GM19372 (cell line): ENCODE data around the gene EMC7.

ENCODE experiments used
- ATAC-seq: cut with Tn5 transposase; IDR thresholded peaks from one replicate; pipeline ENCODE4 v1.9.1; 2021; ENCODE audit warnings: mild to moderate bottlenecking, low read depth, moderate library complexity; ENCODE audit not compliant: unreplicated experiment

The EMC7 gene

DNA sequence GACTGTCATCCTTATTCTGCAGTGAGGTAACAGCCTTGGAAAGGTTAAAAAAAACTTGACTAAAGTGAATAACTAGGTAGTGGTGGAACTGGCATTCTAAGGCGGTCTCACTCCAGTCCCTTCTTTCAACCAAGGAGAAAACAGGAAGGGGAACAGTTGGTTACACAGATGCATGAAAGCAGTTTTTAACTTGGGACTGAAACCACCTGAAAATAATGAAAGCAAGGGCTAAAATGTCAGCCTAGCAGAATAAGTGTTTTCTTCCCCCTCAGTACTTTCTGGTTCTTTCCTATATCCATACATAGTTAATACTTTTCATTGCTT, 61.9 kb downstream of the EMC7 start:
- no peak for ATAC-seq

DNA sequence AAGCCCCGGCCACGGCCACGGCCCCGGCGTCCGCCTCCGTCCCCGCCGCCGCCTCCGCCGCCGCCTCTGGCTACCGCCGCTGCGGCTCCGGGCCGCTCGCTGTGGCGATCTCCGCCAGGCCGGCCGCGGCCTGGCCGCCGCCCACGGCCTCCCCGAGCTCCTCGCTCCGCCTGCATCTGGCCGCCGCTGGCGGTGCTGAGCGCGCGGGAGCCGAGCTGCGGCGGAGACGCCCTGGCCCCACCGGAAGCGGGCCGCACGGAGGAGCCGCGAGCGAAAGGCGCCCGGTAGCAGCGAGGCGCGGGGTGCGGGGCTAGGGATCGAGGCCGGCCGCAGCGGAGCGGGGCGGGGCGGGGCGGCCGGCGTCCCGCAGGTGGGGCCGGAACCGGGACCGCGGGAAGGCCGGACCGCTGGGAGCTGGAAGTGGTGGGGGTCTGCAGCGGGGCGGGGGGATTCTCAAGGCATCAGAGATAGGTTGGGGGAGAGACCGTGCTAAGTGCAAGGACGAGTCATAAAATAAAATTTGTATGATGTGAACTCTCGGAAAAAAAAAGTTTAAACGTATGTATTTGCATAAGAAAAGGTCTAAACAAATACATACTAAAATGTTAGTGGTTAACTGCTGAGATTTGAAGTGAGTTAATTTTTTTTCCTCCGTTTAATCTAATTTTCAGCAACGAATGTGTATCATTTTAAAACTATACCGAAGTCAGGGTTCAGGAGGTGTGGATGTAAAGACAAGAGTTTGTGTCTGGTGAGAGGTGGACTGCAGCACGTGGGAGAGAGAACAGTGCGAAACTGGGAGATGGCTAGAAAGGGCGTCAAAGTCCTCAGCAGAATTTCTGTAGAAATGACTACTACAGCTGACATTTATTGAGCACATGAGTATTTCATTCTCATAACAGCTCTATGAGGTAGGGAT, 62.5 kb downstream of the EMC7 start, which contains the start of gene AVEN:
AVEN (minus strand) TSS at position 334 of the 919 bp plus-strand sequence; CDS start at position 176, 158 bp downstream.
- ATAC-seq = peak; percentile 46

DNA sequence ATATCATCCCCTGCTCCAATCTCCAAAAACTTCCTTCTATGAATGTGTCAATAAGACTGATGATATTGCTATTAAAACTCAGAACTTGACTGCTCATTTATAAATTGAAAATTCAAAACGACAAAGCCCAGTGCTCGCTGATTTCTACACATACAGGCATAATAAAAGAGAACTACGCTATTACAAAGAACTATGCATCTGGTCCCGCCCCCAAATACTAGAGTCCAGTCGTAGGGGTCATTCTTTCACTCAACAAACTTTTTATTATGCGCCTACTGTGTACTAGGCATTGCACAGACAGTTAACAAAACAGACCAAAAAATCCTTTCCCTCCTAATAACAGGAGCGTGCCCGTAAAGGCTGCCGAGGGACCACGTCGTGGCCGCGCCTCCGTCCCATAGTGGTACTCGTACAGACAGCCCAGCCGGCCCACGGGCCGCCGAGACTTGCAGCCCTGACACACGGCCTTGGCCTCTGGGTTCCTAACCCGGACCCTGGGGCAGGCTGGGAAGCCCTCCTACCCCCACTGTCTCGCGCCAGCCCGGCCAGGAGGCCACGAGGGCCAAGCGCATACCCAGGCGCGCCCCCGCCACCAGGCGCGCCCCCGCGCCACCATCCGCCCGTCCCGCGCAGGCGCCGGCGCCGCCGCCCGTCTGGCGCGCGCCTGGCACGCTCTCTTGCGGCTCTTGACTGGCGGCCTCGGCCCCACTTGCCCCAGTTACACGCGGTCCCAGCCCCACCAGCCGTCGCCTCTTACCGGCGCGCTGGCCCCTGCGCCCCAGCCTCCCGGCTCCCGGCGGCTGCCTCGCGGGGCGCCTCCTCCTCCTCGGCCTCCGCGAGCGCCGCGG, 63.4 kb downstream of the EMC7 start:
- peak; percentile 76 for ATAC-seq
